Measurements from ENCODE around the gene XYLT1.

- TF ChIP-seq, protein P1, sequence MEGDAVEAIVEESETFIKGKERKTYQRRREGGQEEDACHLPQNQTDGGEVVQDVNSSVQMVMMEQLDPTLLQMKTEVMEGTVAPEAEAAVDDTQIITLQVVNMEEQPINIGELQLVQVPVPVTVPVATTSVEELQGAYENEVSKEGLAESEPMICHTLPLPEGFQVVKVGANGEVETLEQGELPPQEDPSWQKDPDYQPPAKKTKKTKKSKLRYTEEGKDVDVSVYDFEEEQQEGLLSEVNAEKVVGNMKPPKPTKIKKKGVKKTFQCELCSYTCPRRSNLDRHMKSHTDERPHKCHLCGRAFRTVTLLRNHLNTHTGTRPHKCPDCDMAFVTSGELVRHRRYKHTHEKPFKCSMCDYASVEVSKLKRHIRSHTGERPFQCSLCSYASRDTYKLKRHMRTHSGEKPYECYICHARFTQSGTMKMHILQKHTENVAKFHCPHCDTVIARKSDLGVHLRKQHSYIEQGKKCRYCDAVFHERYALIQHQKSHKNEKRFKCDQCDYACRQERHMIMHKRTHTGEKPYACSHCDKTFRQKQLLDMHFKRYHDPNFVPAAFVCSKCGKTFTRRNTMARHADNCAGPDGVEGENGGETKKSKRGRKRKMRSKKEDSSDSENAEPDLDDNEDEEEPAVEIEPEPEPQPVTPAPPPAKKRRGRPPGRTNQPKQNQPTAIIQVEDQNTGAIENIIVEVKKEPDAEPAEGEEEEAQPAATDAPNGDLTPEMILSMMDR (conservative IDR thresholded peaks at IDR 0.05; ENCODE audit: low read depth, low read length) = no peak
- TF ChIP-seq FOS (IDR thresholded peaks at IDR 0.05; ENCODE audit: low read depth, low read length) (no peak), BHLHE40 (IDR thresholded peaks at IDR 0.05; ENCODE audit: low read depth, low read length) (no peak), RAD21 (IDR thresholded peaks at IDR 0.05; ENCODE audit: low read length) (no peak), MXI1 (IDR thresholded peaks at IDR 0.05; ENCODE audit: borderline replicate concordance, low read depth, low read length) (no peak), CEBPB (IDR thresholded peaks at IDR 0.05; ENCODE audit: low read depth, low read length) (no peak), POLR2A (IDR thresholded peaks at IDR 0.05; ENCODE audit: low read depth, low read length) (no peak), ELK1 (IDR thresholded peaks at IDR 0.05; ENCODE audit: borderline replicate concordance, low read depth, low read length) (no peak), MAFK (IDR thresholded peaks at IDR 0.05; ENCODE audit: low read depth, low read length) (no peak), RFX5 (IDR thresholded peaks at IDR 0.05; ENCODE audit: low read depth, low read length) (no peak), SMC3 (IDR thresholded peaks at IDR 0.05; ENCODE audit: low read depth, low read length) (no peak), RCOR1 (IDR thresholded peaks at IDR 0.05; ENCODE audit: insufficient replicate concordance, low read length) (no peak), MAZ (IDR thresholded peaks at IDR 0.05; ENCODE audit: borderline replicate concordance, low read depth, low read length) (no peak)
- TF ChIP-seq, protein P2, sequence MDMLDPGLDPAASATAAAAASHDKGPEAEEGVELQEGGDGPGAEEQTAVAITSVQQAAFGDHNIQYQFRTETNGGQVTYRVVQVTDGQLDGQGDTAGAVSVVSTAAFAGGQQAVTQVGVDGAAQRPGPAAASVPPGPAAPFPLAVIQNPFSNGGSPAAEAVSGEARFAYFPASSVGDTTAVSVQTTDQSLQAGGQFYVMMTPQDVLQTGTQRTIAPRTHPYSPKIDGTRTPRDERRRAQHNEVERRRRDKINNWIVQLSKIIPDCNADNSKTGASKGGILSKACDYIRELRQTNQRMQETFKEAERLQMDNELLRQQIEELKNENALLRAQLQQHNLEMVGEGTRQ (IDR thresholded peaks at IDR 0.05; ENCODE audit: low read depth, low read length) = no peak
Observed at GRCh38 chr16:17408296-17408695, 62.5 kb downstream of the XYLT1 start.
